Neuronal stem cell (in vitro differentiated cells): Measurements from ENCODE around the gene CD226.

Experiments
- DNase-seq: peaks from one replicate; pipeline ENCODE4 v3.0.0-alpha.2; 2013; ENCODE audit warnings: low spot score
- H2AFZ ChIP-seq: one replicate; pipeline ENCODE4 v1.6.1; 2013; ENCODE audit warnings: mild to moderate bottlenecking, low read length, inconsistent platforms
- H2AK5ac ChIP-seq: 2 replicates; pipeline ENCODE4 v1.6.1; 2013; ENCODE audit warnings: low read depth, mild to moderate bottlenecking, inconsistent platforms, low read length, moderate library complexity, mixed read lengths
- H2BK120ac ChIP-seq: 2 replicates; pipeline ENCODE4 v1.6.1; 2013; ENCODE audit warnings: low read depth, mild to moderate bottlenecking, inconsistent platforms, low read length, moderate library complexity, mixed read lengths
- H2BK12ac ChIP-seq: one replicate; pipeline ENCODE4 v1.6.1; 2013; ENCODE audit warnings: low read length, inconsistent platforms
- H2BK15ac ChIP-seq: 2 replicates; pipeline ENCODE4 v1.6.1; 2013; ENCODE audit warnings: mild to moderate bottlenecking, low read length, inconsistent platforms, mixed read lengths
- H2BK5ac ChIP-seq: one replicate; pipeline ENCODE4 v1.6.1; 2013; ENCODE audit warnings: inconsistent platforms, mild to moderate bottlenecking, low read length, moderate library complexity
- H3K14ac ChIP-seq: one replicate; pipeline ENCODE4 v1.6.1; 2013; ENCODE audit warnings: low read length, inconsistent platforms
- H3K18ac ChIP-seq: 2 replicates; pipeline ENCODE4 v1.6.1; 2013; ENCODE audit warnings: low read length, inconsistent platforms
- H3K23ac ChIP-seq: 2 replicates; pipeline ENCODE4 v1.6.1; 2013; ENCODE audit warnings: low read depth, mild to moderate bottlenecking, mixed read lengths, low read length, inconsistent platforms; ENCODE audit not compliant: poor library complexity
- H3K27ac ChIP-seq: replicated peaks from 3 replicates; pipeline ENCODE4 v1.5.1; 2013; ENCODE audit warnings: low read length, inconsistent platforms
- H3K27me3 ChIP-seq, 3 experiments: 2 replicates each; pipeline ENCODE4 v1.6.1; 2013; ENCODE audit warnings: low read length in 3 of 3, mild to moderate bottlenecking in 2 of 3, inconsistent platforms in 1 of 3, low read depth in 1 of 3, mixed read lengths in 1 of 3, moderate library complexity in 1 of 3; ENCODE audit not compliant: control insufficient read depth in 3 of 3, insufficient read depth in 3 of 3
- H3K36me3 ChIP-seq, 2 donors: replicated peaks in 1 of 2; 2 replicates each; pipeline ENCODE4 v1.6.1; 2013; ENCODE audit warnings: low read length in 2 of 2; ENCODE audit not compliant: control insufficient read depth in 2 of 2, insufficient read depth in 2 of 2
- H3K4ac ChIP-seq: 2 replicates; pipeline ENCODE4 v1.6.1; 2013; ENCODE audit warnings: inconsistent platforms, mild to moderate bottlenecking, low read length, moderate library complexity
- H3K4me1 ChIP-seq, 2 donors: 1 replicate in 1 of 2; 2 replicates in 1 of 2; pipeline ENCODE4 v1.6.1; 2013; ENCODE audit warnings: low read length in 2 of 2, low read depth in 1 of 2; ENCODE audit not compliant: control insufficient read depth in 2 of 2, insufficient read depth in 1 of 2
- H3K4me2 ChIP-seq: one replicate; pipeline ENCODE4 v1.6.1; 2013; ENCODE audit warnings: mild to moderate bottlenecking, low read length, inconsistent platforms; ENCODE audit not compliant: insufficient read depth, poor library complexity, severe bottlenecking
- H3K4me3 ChIP-seq, 2 donors: 2 replicates each; pipeline ENCODE4 v1.5.1; 2013; ENCODE audit warnings: low read length in 2 of 2, mild to moderate bottlenecking in 2 of 2, inconsistent platforms in 1 of 2, moderate library complexity in 1 of 2
- H3K79me1 ChIP-seq: one replicate; pipeline ENCODE4 v1.6.1; 2013; ENCODE audit warnings: low read depth, mild to moderate bottlenecking, inconsistent platforms, low read length, moderate library complexity
- H3K9ac ChIP-seq: one replicate; pipeline ENCODE4 v1.6.1; 2013; ENCODE audit warnings: mild to moderate bottlenecking, low read depth, low read length, inconsistent platforms; ENCODE audit not compliant: poor library complexity
- H3K9me3 ChIP-seq, 2 donors: replicated peaks in 1 of 2; 2 replicates each; pipeline versions ENCODE3 to v1.6.1; 2013; ENCODE audit warnings: low read length in 2 of 2, mild to moderate bottlenecking in 2 of 2, inconsistent platforms in 1 of 2, low read depth in 1 of 2, mixed read lengths in 1 of 2, moderate library complexity in 1 of 2; ENCODE audit not compliant: control insufficient read depth in 2 of 2, insufficient read depth in 1 of 2
- H4K8ac ChIP-seq: one replicate; pipeline ENCODE4 v1.6.1; 2013; ENCODE audit warnings: low read depth, mild to moderate bottlenecking, inconsistent platforms, low read length, moderate library complexity
- H4K91ac ChIP-seq: one replicate; pipeline ENCODE4 v1.6.1; 2013; ENCODE audit warnings: low read length, low read depth, mild to moderate bottlenecking, inconsistent platforms; ENCODE audit not compliant: poor library complexity
- WGBS, 2 donors: extraction: QIAGEN DNeasy Blood & Tissue Kit; methylation state at CpG; one replicate each; pipeline ENCODE4 v1.1.7; 2013; ENCODE audit warnings: missing lambda C conversion rate in 2 of 2, mixed read lengths in 1 of 2; ENCODE audit not compliant: insufficient read length in 2 of 2, insufficient replicate concordance in 1 of 2; ENCODE audit errors: extremely low coverage in 2 of 2; 5-methylcytosine and 5-hydroxymethylcytosine counted together

Gene CD226

DNA sequence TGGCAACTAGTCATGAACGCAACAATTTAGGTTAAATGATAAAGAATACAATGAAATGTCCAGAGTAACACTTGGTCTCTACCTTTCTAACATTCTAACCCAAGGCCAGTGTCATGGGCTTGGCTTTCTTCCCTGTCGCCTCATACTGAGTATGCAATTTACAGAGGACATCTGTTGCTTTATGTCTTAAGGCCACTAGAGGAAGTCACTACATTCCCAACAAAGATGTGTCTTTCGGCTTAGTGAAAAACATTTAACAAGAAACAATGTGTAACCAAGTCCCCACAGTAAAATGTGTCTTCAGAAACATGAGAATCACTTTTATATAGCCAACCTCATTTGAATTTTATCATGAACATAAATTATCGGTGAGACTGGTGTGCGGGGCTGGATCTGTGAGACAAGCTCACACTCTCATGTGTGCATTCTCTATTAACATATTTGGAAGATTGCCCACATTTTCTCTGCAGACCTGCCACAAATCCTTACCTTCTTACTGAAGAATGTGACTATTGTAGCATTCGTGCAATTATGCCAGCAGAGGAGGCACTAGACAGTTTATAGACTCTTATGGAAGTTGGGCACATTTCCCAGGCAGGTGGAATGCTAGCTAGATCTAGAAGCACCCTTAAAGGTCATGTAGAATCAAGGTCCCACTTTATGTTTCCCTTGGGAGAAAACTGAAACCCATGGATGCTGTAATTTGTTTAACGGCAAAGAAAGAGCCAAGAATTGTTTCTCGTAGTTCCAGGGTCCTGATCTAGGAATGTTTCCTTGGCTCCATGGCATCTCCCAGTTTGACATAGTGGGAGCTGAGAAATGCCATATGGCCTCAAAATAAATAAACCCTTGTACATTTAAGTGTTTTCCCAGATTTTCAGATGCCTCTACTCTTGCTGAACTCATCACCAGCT lies 101.8 kb downstream of the CD226 start:
- Histone ChIP-seq H3K9me3 (peaks cover 0 to 1% of the 10 kb centered on the region in 2 donors), H2BK15ac (no peak overlapping the region), H3K4me2 (no peak overlapping the region), H3K23ac (no peak overlapping the region), H3K4ac (no peak overlapping the region), H2AFZ (no peak overlapping the region), H2BK120ac (no peak overlapping the region), H3K36me3 (no peaks in the 10 kb centered on the region), H3K14ac (no peak overlapping the region), H2BK12ac (no peak overlapping the region), H2BK5ac (no peak overlapping the region), H3K18ac (no peak overlapping the region), H2AK5ac (no peak overlapping the region), H3K4me3 (no peak overlapping the region), H3K4me1 (peaks cover 0 to 4% of the 10 kb centered on the region in 2 donors), H3K27ac (no peak overlapping the region), H4K8ac (no peak overlapping the region), H4K91ac (no peak overlapping the region), H3K79me1 (no peaks in the 10 kb centered on the region), H3K9ac (no peak overlapping the region), H3K27me3 (no peaks in the 10 kb centered on the region)
- no CpG with 5 or more reads among the region's 8 CpGs for WGBS, 2 donors
- DNase-seq: no peak

DNA sequence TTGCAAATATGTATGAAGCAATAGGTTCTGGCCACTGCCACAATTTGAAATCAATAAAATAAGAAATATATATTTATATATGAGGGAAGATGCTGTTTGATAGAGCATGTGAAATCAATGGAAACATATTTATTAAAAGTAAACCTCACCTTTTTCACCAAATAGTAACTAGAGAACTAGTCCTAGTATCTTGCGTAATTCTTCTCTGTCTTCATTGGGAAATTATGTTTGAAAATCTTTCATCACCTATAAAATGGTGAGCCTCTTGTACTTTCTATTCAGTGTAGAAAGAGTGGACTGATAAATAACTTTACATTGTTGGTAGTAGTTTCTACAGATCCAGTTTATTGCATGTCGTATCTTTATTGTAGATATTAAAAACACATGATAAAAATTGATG lies 103.0 kb downstream of the CD226 start:
- WGBS, 2 donors: no CpG with 5 or more reads among the region's 2 CpGs

DNA sequence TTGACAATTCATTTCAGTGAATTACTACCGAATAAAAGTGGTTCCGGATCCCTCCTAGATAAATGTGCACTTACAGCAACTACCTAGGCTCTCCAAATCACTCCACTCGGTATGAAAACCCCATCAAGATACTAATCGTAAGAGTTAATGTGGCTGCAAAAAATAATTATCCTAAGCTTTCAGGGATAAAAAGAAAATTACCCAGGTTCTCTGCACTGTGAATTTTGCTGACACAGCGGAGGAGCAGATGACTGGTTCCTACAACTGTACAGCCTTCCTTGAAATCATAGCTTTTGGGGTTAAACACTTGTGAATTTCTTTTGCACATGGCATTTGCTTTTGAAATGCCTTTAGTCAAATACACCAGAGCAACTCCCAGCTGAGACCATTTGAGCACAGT lies 104.7 kb downstream of the CD226 start:
- no CpG with 5 or more reads among the region's 5 CpGs for WGBS, 2 donors

More for the DNA sequence above, 103.0 kb downstream of the CD226 start:
- no peak overlapping the region for H3K4me3 ChIP-seq
- no peak overlapping the region for H3K27ac ChIP-seq
- no peak overlapping the region for H2BK15ac ChIP-seq
- H3K18ac ChIP-seq: no peak overlapping the region
- H3K4me2 ChIP-seq: no peak overlapping the region
- no peaks in the 10 kb centered on the region for H3K27me3 ChIP-seq
- H3K79me1 ChIP-seq: no peaks in the 10 kb centered on the region
- peaks cover 0 to 4% of the 10 kb centered on the region in 2 donors for H3K4me1 ChIP-seq
- no peak overlapping the region for H4K91ac ChIP-seq
- H3K14ac ChIP-seq: no peak overlapping the region
- H2BK5ac ChIP-seq: no peak overlapping the region
- H4K8ac ChIP-seq: no peak overlapping the region
- no peak overlapping the region for H3K9ac ChIP-seq
- no peak overlapping the region for H2AK5ac ChIP-seq
- H3K23ac ChIP-seq: no peak overlapping the region
- no peak overlapping the region for H2BK120ac ChIP-seq
- H3K9me3 ChIP-seq: peaks cover 0 to 1% of the 10 kb centered on the region in 2 donors
- H2BK12ac ChIP-seq: no peak overlapping the region
- H3K4ac ChIP-seq: no peak overlapping the region
- H3K36me3 ChIP-seq: no peaks in the 10 kb centered on the region
- H2AFZ ChIP-seq: no peak overlapping the region
- no peak for DNase-seq

DNA sequence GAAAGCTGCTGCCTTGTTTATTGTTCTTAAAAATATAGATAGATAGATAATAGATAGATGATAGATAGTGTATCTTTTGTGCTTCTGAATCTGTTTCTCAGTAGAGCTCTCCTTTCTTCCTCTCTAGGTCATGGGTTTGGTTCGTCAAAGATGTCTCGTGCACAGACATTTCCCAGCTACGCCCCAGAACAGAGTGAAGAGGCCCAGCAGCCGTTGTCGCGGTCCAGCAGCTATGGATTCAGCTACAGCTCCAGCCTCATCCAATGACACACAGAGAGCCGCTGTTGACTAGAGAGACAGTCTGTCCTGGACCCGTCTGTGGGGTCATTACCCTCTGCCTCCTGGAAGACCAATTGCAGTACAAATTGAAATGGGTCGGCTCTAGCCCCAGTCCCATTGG lies 106.6 kb downstream of the CD226 start:
- no peak overlapping the region for H2AFZ ChIP-seq
- H3K9me3 ChIP-seq: peaks cover 0 to 1% of the 10 kb centered on the region in 2 donors
- no peak overlapping the region for H3K23ac ChIP-seq
- H3K36me3 ChIP-seq: no peaks in the 10 kb centered on the region
- no peak overlapping the region for H3K4me2 ChIP-seq
- no peak overlapping the region for H4K91ac ChIP-seq
- no peak overlapping the region for H3K4ac ChIP-seq
- no peak overlapping the region for H3K27ac ChIP-seq
- no peak overlapping the region for H2BK12ac ChIP-seq
- no peak overlapping the region for H2BK5ac ChIP-seq
- no peak for DNase-seq
- H2BK120ac ChIP-seq: no peak overlapping the region
- peaks cover 0 to 4% of the 10 kb centered on the region in 2 donors for H3K4me1 ChIP-seq
- no CpG with 5 or more reads among the region's 9 CpGs for WGBS, 2 donors
- H3K18ac ChIP-seq: no peak overlapping the region
- H2BK15ac ChIP-seq: no peak overlapping the region
- H4K8ac ChIP-seq: no peak overlapping the region
- H3K27me3 ChIP-seq: no peaks in the 10 kb centered on the region
- H3K9ac ChIP-seq: no peak overlapping the region
- no peak overlapping the region for H3K14ac ChIP-seq
- no peak overlapping the region for H3K4me3 ChIP-seq
- H2AK5ac ChIP-seq: no peak overlapping the region
- no peaks in the 10 kb centered on the region for H3K79me1 ChIP-seq

More for the DNA sequence above, 104.7 kb downstream of the CD226 start:
- no peak overlapping the region for H3K14ac ChIP-seq
- H3K27me3 ChIP-seq: no peaks in the 10 kb centered on the region
- no peak overlapping the region for H2AFZ ChIP-seq
- H2BK5ac ChIP-seq: no peak overlapping the region
- no peak overlapping the region for H3K27ac ChIP-seq
- H3K9ac ChIP-seq: no peak overlapping the region
- H3K4ac ChIP-seq: no peak overlapping the region
- H2BK120ac ChIP-seq: no peak overlapping the region
- H3K4me1 ChIP-seq: peaks cover 0 to 4% of the 10 kb centered on the region in 2 donors
- no peak for DNase-seq
- no peak overlapping the region for H2AK5ac ChIP-seq
- H3K18ac ChIP-seq: no peak overlapping the region
- no peak overlapping the region for H3K23ac ChIP-seq
- no peak overlapping the region for H4K8ac ChIP-seq
- no peak overlapping the region for H2BK15ac ChIP-seq
- H4K91ac ChIP-seq: no peak overlapping the region
- H3K4me2 ChIP-seq: no peak overlapping the region
- no peak overlapping the region for H3K4me3 ChIP-seq
- H3K9me3 ChIP-seq: peaks cover 0 to 1% of the 10 kb centered on the region in 2 donors
- H3K79me1 ChIP-seq: no peaks in the 10 kb centered on the region
- no peak overlapping the region for H2BK12ac ChIP-seq
- no peaks in the 10 kb centered on the region for H3K36me3 ChIP-seq
